ENCODE measurements around the gene PAK6.

- TF ChIP-seq CTCF (IDR thresholded peaks at IDR 0.05) (no peak), POLR2A (IDR thresholded peaks at IDR 0.05) (no peak), EP300 (IDR thresholded peaks at IDR 0.05) (no peak)
Measured at GRCh38 chr15:40289140-40289775, 50.4 kb downstream of the PAK6 start.

Data from tibial nerve (tissue), 4 donors.